Measurements from ENCODE around the gene HLA-DMB. TPM values are rescaled to one million over a fixed set of nuclear protein-coding genes. Genes with fewer than 3 reads are reported as not detected.

Gene HLA-DMB
- polyA plus RNA-seq, 1 donor from 2014 or later, result 2.9 TPM

DNA sequence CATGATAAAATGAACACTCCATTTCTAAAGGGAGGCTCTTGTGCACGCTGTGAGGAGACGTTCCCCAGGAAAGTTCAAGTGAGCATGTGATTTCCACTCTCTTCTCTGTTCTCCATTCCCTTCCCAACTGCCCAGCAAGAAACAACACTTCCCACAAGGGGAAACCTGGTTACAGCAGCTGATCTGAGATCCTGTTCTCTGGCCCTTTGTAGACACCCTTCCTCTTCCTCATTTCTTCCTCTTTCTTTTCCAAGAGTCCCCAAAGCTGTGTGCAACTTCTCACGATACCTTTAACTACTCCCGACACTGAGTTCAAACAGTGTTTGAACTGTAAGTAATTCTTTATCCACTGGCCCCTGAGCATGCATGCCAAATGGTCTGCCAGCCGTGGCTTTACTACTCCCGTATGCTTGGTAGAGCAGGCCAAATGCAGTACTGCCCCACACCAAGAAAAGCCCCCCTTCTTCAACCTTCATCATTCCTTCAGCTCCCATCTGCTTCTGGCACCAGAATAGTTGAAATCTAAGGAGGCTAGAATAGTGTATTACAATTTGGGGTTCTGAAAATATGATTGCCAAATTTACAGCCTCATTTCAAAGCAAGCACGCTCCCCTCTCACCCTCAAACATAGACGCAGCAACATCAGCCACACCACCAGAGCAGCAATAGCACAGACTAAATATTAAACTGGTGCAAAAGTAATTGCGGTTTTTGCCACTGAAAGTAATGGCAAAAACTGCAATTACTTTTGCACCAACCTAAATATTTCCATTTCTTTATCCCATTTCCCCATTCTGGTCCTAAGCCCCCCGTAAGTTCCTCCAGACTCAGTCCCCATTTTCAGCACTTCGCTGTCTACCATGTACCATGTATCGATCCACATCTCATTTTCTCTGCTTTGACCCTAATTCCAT lies 4.3 kb downstream of the HLA-DMB start:
- Histone ChIP-seq H3K79me2 (replicated peaks; ENCODE audit: insufficient read depth, low read length) (no peaks in the 10 kb centered on the region), H3F3A (ENCODE audit: insufficient read depth, low read length, poor library complexity, severe bottlenecking) (no peaks in the 10 kb centered on the region), H3K4me2 (ENCODE audit: low read length) (no peak overlapping the region), H3K36me3 (ENCODE audit: insufficient read depth, low read length) (no peaks in the 10 kb centered on the region), H3K27ac (ENCODE audit: low read length) (no peak overlapping the region), H3K9me3 (ENCODE audit: low read length) (no peaks in the 10 kb centered on the region), H3K4me3 (ENCODE audit: low read length) (no peak overlapping the region), H3K9me2 (ENCODE audit: insufficient read depth, low read length) (no peaks in the 10 kb centered on the region), H3K27me3 (ENCODE audit: insufficient read depth, low read depth, low read length) (no peaks in the 10 kb centered on the region), H2AFZ (ENCODE audit: low read depth, low read length) (no peak overlapping the region), H4K20me1 (ENCODE audit: insufficient read depth) (no peaks in the 10 kb centered on the region), H3K9ac (ENCODE audit: low read length) (no peak overlapping the region)
- no peak for TF ChIP-seq RAD21 (conservative IDR thresholded peaks at IDR 0.05)
- TF ChIP-seq, protein P1, sequence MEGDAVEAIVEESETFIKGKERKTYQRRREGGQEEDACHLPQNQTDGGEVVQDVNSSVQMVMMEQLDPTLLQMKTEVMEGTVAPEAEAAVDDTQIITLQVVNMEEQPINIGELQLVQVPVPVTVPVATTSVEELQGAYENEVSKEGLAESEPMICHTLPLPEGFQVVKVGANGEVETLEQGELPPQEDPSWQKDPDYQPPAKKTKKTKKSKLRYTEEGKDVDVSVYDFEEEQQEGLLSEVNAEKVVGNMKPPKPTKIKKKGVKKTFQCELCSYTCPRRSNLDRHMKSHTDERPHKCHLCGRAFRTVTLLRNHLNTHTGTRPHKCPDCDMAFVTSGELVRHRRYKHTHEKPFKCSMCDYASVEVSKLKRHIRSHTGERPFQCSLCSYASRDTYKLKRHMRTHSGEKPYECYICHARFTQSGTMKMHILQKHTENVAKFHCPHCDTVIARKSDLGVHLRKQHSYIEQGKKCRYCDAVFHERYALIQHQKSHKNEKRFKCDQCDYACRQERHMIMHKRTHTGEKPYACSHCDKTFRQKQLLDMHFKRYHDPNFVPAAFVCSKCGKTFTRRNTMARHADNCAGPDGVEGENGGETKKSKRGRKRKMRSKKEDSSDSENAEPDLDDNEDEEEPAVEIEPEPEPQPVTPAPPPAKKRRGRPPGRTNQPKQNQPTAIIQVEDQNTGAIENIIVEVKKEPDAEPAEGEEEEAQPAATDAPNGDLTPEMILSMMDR (IDR thresholded peaks at IDR 0.05; ENCODE audit: poor library complexity, severe bottlenecking), result no peak
- TF ChIP-seq, protein P2, sequence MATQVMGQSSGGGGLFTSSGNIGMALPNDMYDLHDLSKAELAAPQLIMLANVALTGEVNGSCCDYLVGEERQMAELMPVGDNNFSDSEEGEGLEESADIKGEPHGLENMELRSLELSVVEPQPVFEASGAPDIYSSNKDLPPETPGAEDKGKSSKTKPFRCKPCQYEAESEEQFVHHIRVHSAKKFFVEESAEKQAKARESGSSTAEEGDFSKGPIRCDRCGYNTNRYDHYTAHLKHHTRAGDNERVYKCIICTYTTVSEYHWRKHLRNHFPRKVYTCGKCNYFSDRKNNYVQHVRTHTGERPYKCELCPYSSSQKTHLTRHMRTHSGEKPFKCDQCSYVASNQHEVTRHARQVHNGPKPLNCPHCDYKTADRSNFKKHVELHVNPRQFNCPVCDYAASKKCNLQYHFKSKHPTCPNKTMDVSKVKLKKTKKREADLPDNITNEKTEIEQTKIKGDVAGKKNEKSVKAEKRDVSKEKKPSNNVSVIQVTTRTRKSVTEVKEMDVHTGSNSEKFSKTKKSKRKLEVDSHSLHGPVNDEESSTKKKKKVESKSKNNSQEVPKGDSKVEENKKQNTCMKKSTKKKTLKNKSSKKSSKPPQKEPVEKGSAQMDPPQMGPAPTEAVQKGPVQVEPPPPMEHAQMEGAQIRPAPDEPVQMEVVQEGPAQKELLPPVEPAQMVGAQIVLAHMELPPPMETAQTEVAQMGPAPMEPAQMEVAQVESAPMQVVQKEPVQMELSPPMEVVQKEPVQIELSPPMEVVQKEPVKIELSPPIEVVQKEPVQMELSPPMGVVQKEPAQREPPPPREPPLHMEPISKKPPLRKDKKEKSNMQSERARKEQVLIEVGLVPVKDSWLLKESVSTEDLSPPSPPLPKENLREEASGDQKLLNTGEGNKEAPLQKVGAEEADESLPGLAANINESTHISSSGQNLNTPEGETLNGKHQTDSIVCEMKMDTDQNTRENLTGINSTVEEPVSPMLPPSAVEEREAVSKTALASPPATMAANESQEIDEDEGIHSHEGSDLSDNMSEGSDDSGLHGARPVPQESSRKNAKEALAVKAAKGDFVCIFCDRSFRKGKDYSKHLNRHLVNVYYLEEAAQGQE (IDR thresholded peaks at IDR 0.05; ENCODE audit: borderline replicate concordance), result no peak
- no peak for TF ChIP-seq SMC3 (conservative IDR thresholded peaks at IDR 0.05; ENCODE audit: poor library complexity)
- no peak for TF ChIP-seq EZH2 (IDR thresholded peaks at IDR 0.05; ENCODE audit: borderline replicate concordance, insufficient read depth, low read length, poor library complexity, severe bottlenecking)
- no peak for TF ChIP-seq POLR2AphosphoS5 (IDR thresholded peaks at IDR 0.05)
- no peak for TF ChIP-seq TAF1 (IDR thresholded peaks at IDR 0.05; ENCODE audit: low read depth)
- TF ChIP-seq MXI1 (conservative IDR thresholded peaks at IDR 0.05; ENCODE audit: poor library complexity, severe bottlenecking), result no peak

DNA sequence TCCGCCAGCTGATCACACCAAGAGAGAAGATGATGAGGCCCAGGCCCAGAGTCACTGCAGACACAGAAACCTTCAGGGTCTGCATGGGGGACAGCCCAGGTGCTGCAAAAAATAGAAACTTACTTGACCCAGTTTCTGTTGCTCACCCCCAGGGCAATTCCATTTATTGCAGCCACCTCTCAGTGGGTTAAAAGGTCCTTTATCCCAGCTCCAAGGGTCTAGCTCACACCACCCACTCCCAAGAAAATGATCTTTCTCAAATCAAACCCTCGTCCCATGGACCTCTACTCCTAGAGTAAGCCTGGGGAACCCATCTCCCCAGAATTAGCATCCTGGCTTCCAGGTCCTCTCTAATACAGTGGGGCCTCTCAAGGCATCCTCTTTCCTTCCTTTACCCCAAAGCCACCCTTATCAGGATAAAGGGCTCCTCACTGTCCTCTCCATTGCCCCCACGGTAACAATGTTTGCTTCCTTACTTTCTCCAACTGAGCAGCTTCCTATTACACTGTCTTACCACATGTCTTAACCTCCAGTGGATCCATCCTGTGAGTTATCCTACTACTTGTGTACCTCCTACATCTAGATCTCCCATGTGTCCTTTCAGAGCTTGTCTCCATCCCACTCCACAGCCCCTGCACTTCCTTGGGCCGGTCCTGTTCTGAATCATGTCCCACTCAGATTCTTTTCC lies 5.1 kb downstream of the HLA-DMB start:
- Histone ChIP-seq H3K27me3 (ENCODE audit: insufficient read depth, low read depth, low read length) (no peaks in the 10 kb centered on the region), H2AFZ (ENCODE audit: low read depth, low read length) (no peak overlapping the region), H3K9me3 (ENCODE audit: low read length) (no peaks in the 10 kb centered on the region), H3K9ac (ENCODE audit: low read length) (no peak overlapping the region), H3K27ac (ENCODE audit: low read length) (no peak overlapping the region), H3K4me3 (ENCODE audit: low read length) (no peak overlapping the region), H4K20me1 (ENCODE audit: insufficient read depth) (no peaks in the 10 kb centered on the region), H3F3A (ENCODE audit: insufficient read depth, low read length, poor library complexity, severe bottlenecking) (no peaks in the 10 kb centered on the region), H3K4me2 (ENCODE audit: low read length) (no peak overlapping the region), H3K9me2 (ENCODE audit: insufficient read depth, low read length) (no peaks in the 10 kb centered on the region), H3K79me2 (replicated peaks; ENCODE audit: insufficient read depth, low read length) (no peaks in the 10 kb centered on the region), H3K36me3 (ENCODE audit: insufficient read depth, low read length) (no peaks in the 10 kb centered on the region)
- TF ChIP-seq, protein P1 (IDR thresholded peaks at IDR 0.05; ENCODE audit: poor library complexity, severe bottlenecking), result no peak
- TF ChIP-seq, protein P2 (IDR thresholded peaks at IDR 0.05; ENCODE audit: borderline replicate concordance), result no peak
- TF ChIP-seq POLR2AphosphoS5 (IDR thresholded peaks at IDR 0.05), result no peak
- no peak for TF ChIP-seq RAD21 (conservative IDR thresholded peaks at IDR 0.05)
- TF ChIP-seq SMC3 (conservative IDR thresholded peaks at IDR 0.05; ENCODE audit: poor library complexity), result no peak
- no peak for TF ChIP-seq EZH2 (IDR thresholded peaks at IDR 0.05; ENCODE audit: borderline replicate concordance, insufficient read depth, low read length, poor library complexity, severe bottlenecking)
- TF ChIP-seq TAF1 (IDR thresholded peaks at IDR 0.05; ENCODE audit: low read depth), result no peak
- TF ChIP-seq MXI1 (conservative IDR thresholded peaks at IDR 0.05; ENCODE audit: poor library complexity, severe bottlenecking), result no peak
- no peak for TF ChIP-seq EP300 (conservative IDR thresholded peaks at IDR 0.05; ENCODE audit: poor library complexity, severe bottlenecking)
